Measurements from ENCODE around the gene LYL1.

Gene LYL1

DNA sequence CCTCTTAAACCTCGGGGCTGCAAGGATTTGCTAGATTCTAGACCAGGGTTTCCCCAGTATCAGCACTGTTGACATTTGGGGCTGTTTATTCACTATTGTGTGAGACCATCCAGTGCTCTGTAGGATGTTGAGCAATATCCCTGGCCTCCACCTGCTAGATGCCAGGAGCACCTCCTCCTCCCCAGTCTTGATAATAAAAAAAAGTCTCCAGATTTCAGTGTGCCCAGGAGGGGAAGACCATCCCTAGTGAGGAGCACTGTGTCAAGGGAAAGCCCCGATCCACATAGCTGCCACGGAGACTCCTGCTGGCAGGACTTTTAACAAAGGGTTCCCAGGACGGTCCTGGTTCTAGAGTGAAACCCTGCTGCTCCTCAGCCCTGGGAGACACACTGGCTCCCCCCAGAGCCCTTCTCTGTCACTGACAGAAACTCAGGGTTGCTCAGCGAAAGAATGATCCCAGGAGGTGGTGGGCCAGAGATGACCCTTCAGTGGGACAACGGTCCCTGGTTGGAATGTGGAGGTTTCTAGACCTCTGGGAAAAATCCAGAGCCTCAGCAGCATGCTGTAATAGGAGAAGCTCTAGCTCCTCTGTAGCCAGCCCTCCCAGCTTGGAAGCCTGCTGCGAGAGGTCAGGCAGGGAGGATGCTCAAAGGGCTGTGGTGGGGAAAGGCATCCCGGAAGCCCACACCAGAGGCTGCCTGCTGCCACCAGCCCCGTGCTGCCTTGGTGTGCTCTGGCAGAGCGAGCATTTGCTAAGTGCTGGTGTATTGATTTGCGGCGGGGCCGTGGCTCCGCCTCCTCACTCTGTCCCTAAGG lies 20.3 kb downstream of the LYL1 start:
- H3K27me3 ChIP-seq (ENCODE audit: insufficient read depth, poor library complexity, severe bottlenecking): no peaks in the 10 kb centered on the region
- no peak overlapping the region for H3K27ac ChIP-seq (replicated peaks)
- peak in 1 of 2 experiments; percentile 26 for DNase-seq (ENCODE audit: low read depth in 1 of 2, low spot score in 1 of 2)
- H3K4me3 ChIP-seq (replicated peaks; ENCODE audit: insufficient read depth, low read length): no peak overlapping the region
- TF ChIP-seq GABPA (IDR thresholded peaks at IDR 0.05; ENCODE audit: low read depth) (no peak), CTCF (IDR thresholded peaks at IDR 0.05; ENCODE audit: insufficient read depth, low read length) (no peak), SPI1 (IDR thresholded peaks at IDR 0.05; ENCODE audit: borderline replicate concordance, low read depth) (no peak), POLR2AphosphoS5 (IDR thresholded peaks at IDR 0.05; ENCODE audit: low read depth) (no peak)
- TF ChIP-seq, protein P1, sequence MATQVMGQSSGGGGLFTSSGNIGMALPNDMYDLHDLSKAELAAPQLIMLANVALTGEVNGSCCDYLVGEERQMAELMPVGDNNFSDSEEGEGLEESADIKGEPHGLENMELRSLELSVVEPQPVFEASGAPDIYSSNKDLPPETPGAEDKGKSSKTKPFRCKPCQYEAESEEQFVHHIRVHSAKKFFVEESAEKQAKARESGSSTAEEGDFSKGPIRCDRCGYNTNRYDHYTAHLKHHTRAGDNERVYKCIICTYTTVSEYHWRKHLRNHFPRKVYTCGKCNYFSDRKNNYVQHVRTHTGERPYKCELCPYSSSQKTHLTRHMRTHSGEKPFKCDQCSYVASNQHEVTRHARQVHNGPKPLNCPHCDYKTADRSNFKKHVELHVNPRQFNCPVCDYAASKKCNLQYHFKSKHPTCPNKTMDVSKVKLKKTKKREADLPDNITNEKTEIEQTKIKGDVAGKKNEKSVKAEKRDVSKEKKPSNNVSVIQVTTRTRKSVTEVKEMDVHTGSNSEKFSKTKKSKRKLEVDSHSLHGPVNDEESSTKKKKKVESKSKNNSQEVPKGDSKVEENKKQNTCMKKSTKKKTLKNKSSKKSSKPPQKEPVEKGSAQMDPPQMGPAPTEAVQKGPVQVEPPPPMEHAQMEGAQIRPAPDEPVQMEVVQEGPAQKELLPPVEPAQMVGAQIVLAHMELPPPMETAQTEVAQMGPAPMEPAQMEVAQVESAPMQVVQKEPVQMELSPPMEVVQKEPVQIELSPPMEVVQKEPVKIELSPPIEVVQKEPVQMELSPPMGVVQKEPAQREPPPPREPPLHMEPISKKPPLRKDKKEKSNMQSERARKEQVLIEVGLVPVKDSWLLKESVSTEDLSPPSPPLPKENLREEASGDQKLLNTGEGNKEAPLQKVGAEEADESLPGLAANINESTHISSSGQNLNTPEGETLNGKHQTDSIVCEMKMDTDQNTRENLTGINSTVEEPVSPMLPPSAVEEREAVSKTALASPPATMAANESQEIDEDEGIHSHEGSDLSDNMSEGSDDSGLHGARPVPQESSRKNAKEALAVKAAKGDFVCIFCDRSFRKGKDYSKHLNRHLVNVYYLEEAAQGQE (IDR thresholded peaks at IDR 0.05; ENCODE audit: insufficient replicate concordance, low read depth): no peak

DNA sequence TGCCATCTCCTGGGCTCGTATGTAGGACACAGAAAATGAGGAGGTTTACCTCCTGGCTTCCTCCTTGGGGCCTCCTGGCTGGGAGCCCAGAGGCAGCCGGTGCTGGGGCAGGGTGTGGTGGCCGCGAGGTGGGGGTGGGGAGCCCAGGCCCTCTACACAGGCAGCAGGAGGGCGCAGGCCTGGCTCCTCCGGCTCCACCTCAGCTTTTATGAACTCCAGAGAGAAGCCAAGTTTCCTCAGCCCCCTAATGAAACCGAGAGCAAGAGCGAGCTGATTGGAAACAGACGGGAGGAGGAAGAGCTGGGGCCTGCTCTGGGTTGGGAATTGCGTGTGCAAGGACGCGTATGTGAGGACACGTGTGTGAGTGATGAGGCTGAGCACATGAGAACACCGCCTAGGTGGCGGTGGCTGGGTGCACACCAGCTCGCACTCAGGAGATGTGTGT lies 23.1 kb downstream of the LYL1 start:
- peak; percentile 52 for TF ChIP-seq POLR2AphosphoS5 (IDR thresholded peaks at IDR 0.05; ENCODE audit: low read depth)
- no peak for TF ChIP-seq CTCF (IDR thresholded peaks at IDR 0.05; ENCODE audit: insufficient read depth, low read length)
- no peaks in the 10 kb centered on the region for H3K27me3 ChIP-seq (ENCODE audit: insufficient read depth, poor library complexity, severe bottlenecking)
- peak; percentile 62 to 73 for DNase-seq (ENCODE audit: low read depth in 1 of 2, low spot score in 1 of 2)
- H3K4me3 ChIP-seq (replicated peaks; ENCODE audit: insufficient read depth, low read length): no peak overlapping the region
- H3K27ac ChIP-seq (replicated peaks): peak overlapping the region; percentile 60

GRCh38 chr19:13078897-13079541 lies 23.6 kb downstream of the LYL1 start:
- peak; percentile 18 to 42 for DNase-seq (ENCODE audit: low read depth in 1 of 2, low spot score in 1 of 2)
- H3K27me3 ChIP-seq (ENCODE audit: insufficient read depth, poor library complexity, severe bottlenecking): no peaks in the 10 kb centered on the region
- no peak overlapping the region for H3K4me3 ChIP-seq (replicated peaks; ENCODE audit: insufficient read depth, low read length)
- TF ChIP-seq POLR2AphosphoS5 (IDR thresholded peaks at IDR 0.05; ENCODE audit: low read depth) (0 out of 2 replicates have a peak, but pooled peaks have one; percentile 5), CTCF (IDR thresholded peaks at IDR 0.05; ENCODE audit: insufficient read depth, low read length) (no peak), SPI1 (IDR thresholded peaks at IDR 0.05; ENCODE audit: borderline replicate concordance, low read depth) (peak; percentile 67; the same call in 1 of the 2 replicates)
- peak overlapping the region; percentile 60 for H3K27ac ChIP-seq (replicated peaks)

- H3K27me3 ChIP-seq (ENCODE audit: insufficient read depth, poor library complexity, severe bottlenecking): no peaks in the 10 kb centered on the region
- no peak overlapping the region for H3K4me3 ChIP-seq (replicated peaks; ENCODE audit: insufficient read depth, low read length)
- no peak for TF ChIP-seq CTCF (IDR thresholded peaks at IDR 0.05; ENCODE audit: insufficient read depth, low read length)
- no peak for TF ChIP-seq POLR2AphosphoS5 (IDR thresholded peaks at IDR 0.05; ENCODE audit: low read depth)
- TF ChIP-seq, protein P1 (IDR thresholded peaks at IDR 0.05; ENCODE audit: insufficient replicate concordance, low read depth): no peak
- no peak for TF ChIP-seq GABPA (IDR thresholded peaks at IDR 0.05; ENCODE audit: low read depth)
- TF ChIP-seq SPI1 (IDR thresholded peaks at IDR 0.05; ENCODE audit: borderline replicate concordance, low read depth): no peak
- DNase-seq (ENCODE audit: low read depth in 1 of 2, low spot score in 1 of 2): no peak
- H3K27ac ChIP-seq (replicated peaks): peak overlapping the region; percentile 60; the same call in 1 of the 2 replicates
These were observed 24.3 kb downstream of the LYL1 start for GRCh38 chr19:13078381-13078780.

Measured in HL-60 (cell line).